Stimulated activated CD4-positive, alpha-beta T cell treated with anti-CD3 and anti-CD28 coated beads, Interleukin-1b, Interleukin-23, amount 100 ng/mL, for 48 hours (primary cell): Measurements from ENCODE around the gene PRPF6.
"Not testable (repeated sequence)": the region's sequence is repeated elsewhere in the genome, so short reads cannot be mapped to it uniquely, and the experiment has no call there.

ENCODE experiments used
- DNase-seq: peaks from one replicate; pipeline ENCODE4 v3.0.0-alpha.2; 2020

The PRPF6 gene

DNA sequence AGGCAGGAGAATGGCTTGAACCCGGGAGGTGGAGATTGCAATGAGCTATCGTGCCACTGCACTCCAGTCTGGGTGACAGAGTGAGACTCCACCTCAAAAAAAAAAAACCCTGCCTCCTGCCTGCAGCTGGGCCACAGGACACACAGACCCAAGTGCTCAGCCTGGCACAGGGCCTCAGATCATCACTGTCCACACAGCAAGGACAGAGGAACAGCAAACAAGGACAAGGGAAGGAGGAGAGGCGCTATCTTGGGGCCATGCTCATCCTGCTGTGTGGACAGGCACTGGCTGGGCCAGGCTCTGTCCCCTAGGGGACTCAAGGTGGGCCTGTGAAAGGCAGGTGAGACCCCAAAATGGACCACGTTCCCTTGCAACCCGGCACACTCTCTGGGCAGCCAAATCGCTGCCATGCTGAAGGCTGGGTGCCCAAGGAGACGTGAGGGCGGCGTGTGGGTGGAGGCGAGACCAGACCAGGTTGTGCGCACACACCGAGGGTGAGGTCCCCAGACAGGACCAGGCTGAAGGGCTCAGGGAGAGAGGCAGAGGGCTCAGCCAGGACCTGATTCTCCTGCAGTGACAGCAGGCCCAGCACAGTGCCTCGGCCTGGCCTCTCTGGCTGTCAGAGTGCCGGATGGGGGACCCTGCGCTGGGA, 33.8 kb upstream of the PRPF6 start:
- no peak for DNase-seq

DNA sequence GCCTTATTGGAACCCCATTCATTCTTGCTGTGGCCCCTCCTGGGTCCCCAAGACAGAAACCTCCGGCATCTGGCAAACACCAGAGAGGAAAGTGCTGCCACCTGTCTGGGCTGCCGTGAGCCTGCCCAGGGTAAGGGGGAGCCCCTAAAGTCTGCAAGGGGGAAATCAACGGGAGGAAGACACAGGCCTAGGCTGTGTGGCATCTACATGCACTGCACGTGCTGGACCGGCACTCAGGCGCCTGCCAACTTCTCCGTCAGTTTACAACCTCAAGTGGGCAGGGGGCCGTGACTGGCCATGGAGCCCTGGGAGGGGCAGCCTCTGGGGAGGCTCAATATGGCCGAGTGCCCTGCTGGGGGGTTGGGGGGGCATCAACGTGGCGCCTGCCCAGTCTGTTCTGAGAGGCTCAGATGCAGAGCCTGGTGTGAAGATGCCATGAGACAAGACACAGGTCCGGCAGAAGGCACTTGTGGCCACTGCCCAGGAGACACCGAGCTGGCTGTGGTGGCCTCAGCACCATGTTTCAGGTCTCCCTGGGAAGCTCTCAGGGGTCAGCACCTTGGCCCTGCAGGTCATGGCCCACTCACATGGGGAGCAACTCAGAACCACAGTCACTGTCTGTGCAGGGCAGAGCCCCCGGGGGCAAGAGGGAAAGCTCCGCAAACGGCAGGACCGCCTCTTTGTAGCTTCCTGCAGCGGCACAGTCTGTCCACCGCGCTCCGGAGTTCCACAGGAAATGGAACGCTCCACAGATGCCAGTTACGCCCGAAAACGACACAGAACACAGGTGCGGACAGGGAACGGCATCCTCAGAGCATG, 33.1 kb upstream of the PRPF6 start:
- no peak for DNase-seq

DNA sequence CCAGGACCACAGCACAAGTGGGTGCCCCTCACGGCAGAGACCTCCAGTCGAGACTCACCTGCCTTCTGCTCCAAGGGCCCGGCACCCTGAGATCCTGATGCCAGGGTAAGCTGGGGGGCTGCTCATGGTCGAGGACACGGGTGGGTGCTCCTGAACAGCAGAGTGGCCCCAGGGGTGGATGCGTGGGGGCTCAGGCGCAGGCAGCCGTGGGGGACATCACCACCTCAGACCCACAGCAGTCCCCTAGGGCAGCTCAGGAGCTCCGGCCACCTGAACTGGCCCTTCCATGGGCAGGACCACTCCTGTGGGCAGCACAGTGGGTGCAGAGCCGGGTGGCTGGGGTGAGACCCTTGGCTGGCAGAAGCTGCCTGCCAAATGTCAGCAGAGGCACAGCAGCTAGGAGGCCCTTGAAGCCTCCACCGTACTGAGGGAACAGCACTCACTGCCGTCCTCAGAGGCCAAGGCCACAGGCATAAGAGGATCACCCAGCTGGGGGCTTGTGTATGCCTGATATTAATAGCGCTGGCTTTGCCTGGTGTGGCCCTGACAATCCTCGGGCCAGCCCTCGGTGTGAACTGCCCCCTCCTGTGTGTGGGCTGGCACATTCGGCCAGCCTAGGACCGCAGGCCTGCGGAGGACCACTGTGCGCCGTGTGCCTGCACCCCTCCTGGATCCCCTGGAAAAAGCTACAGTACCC, 30.1 kb upstream of the PRPF6 start:
- DNase-seq = no peak

DNA sequence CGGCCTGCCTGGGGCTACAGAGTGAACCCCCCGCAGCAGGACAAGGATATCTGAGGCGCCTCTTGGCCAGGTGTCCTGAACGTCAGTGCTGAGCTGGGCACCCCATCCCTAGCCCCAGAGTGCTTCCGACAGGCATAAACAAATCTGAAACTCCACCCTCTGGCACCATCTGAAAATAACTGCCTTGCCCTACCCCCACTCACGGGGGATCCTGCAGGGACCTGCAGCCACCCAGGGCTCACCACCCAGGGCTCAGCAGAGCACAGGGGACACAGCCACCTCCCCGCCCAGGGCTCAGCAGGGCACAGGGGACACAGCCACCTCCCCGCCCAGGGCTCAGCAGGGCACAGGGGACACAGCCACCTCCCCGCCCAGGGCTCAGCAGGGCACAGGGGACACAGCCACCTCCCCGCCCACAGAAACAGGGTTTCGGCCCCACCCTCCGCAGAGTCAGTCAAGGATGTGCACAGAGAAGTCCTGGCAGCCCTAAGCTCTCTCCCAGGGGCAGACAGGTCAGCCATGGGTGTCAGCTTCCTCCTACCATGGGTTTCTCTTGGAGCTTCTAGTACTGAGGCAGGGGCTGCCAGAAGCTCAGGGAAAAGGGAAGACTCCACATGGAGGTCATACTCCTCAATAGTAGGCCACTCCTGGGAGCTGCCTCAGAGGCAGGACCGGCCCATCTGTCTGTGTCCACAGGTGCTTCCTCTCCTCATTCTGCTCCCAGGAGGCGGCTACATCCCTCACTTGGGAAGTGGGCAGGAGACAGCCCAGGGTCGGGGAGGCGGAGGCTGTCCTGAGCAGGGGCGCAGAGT, 29.3 kb upstream of the PRPF6 start:
- no peak for DNase-seq

DNA sequence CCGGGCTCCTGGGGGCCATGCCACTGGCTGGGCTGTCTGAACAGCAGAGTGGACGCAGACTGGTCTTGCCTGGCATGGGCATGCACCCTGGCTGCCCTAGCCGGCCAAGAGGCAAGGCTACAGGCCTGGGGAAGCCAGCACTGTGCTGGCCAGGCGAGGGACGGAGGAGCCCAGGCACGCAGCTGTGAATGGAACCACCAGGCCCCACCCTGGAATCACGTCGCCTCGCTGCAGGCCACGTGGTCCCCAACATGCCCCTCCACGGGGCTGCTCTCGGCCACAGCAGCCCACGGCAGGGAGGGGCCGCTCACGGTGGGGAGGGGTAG, 28.8 kb upstream of the PRPF6 start:
- no peak for DNase-seq

DNA sequence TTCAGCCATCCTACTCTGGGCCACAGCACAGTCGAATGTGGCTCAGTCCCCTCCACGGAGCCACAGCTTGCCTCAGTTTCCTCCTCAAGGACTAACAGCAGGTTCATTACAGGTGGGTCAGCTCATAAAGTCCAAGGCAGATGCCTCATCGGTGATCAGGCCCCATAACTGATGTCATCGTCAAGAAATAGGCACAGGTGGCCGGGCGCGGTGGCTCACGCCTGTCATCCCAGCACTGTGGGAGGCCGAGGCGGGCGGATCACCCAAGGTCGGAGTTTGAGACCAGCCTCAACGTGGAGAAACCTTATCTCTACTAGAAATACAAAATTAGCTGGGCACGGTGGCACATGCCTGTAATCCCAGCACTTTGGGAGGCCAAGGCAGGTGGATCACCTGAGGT, 28.2 kb upstream of the PRPF6 start:
- no peak for DNase-seq

DNA sequence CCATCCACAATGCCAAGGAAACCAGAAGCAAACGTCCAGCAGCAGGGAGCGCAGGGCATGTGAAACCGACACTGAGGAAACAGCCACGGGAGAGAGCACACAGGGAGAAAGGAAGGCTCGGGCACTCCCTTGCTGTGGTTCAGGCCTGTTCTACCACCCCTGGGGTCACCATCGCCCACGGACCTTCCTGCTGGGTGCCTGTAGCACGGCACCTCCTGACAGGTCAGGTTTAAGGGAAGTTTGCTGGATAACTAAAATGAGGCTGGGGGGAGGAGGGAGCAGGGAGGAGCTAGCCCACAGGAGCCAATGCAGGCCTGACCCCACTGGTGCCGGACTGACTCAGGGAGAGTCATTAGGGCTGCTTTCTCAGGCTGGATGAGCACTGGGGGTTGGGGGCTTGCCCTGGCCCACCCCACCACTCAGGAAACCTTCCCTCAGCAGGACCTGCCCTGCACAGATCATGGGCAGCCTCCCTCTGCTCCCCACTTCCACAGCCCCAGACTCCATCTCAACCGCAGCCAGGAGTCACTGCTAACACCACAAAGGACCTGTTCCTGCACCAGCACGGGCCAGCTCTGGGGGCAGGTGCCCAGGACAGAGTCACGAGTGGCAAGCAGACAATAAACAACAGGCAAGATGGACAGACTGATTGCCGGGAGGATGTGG, 27.0 kb upstream of the PRPF6 start:
- DNase-seq = no peak

DNA sequence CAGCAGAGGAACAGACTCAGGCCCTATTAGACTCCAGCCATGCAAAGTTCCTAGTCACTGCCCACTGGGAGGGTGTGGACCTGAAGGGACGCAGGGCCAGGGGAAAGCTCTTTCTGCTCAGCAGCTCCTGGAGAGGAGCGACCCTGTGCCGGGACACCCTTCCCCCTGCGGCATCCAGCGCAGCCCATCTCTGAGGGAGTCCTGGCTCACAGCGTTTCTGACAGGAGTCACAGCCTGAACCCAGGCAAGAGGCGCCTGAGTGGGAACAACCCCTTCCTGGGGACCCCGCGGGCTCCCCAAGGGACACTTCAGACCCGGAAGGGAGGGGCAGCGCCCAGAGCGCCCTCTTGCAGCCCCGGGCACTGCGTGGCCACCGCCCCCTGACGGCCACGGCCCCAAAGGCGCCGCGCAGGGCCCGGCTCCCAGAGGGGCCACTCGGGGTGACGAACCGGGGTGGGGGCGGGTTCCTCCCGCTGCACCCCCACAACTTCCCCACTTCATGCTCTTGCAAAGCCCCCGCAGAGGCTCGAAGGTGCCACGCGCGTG, 25.6 kb upstream of the PRPF6 start:
- DNase-seq = no peak

DNA sequence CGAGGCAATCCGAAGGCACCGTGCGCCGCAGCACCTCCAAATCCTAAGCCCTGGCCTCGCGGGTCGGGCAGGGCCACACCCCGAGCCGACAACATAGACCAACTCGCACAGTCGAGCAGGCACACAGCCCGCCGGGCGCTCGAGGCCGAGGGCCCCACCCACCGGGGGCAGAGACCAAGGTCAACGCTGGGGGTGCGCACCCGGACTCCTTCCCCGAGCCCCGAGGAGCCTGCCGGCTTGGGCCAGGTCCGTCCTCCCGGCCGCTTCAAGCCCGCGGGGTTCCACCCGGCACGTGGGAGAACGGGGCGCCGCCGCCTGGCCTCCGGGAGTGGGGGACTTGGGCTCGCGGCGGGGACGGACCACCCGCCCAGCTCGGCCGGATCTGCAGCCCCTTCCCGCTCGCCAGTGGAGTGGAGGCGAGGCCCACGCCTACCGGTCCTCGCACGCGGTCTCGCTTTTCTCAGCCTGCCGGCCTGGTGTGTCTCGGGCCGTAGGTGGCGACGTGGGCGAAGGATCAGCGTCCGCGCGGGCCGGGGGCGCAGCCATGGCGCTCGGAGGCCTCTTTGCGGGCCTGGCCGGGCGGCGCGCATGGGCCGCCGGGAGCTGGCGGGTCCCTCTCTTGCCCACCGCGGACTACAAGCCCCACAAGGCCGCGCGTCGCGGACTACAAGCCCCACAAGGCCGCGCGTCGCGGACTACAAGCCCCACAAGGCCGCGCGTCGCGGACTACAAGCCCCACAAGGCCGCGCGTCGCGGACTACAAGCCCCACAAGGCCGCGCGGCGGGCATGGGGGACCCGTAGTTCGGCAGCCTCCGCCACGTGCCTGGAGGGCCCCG, 24.9 kb upstream of the PRPF6 start, which contains the start of gene UCKL1:
TSS of gene UCKL1 (minus strand) at position 590 of the 837 bp plus-strand sequence. CDS start at position 546, 44 bp downstream.
- DNase-seq = peak; percentile 91

DNA sequence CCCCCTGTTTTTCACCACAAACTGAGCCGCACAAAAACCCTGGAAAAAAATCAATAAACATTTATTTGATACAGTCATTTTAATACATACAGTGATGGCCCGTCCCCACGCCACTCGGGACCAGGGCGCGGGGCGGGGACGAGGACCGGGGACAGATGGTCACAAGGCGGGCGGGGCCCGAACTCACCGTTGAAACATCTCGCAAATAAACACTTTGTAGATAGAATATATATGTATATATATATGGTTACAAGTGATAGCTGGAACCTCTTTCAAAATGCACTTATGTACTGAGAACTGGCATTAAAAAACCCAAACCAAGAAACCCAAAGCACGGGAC, 24.3 kb upstream of the PRPF6 start:
- no peak for DNase-seq

DNA sequence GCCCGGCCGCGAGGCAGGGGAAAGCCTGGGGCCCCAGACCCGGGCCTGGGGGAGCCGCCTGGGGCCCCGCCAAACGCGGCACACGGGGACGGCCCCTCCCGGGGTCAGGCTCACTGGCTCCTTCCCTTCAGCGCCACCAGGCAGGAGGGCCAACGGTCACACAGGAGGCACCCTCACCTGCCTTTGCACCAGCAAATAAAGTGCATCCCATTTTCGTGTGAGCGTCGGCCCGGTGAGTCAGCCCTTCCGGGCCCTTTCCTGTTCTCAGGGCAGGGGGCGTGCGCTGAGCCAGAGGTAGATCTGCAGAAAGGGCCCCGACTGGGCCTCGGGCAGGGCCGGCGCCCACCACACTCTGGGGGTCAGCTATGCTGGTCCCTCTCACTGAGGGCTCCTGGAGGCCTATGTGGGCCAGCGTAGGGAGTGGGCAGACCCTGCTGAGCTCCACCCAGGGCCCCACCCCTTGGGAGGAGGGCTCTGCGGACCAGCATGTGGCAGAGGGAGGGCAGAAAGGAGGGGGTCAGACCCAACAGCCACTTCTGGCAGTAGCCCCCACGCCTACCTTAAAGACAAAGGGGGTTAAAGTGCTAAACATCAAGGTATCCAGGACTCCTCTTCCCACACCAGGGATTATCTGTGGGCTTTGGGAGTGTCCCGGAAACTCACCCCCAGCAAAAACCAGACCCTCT, 23.8 kb upstream of the PRPF6 start:
- peak; percentile 76 for DNase-seq

DNA sequence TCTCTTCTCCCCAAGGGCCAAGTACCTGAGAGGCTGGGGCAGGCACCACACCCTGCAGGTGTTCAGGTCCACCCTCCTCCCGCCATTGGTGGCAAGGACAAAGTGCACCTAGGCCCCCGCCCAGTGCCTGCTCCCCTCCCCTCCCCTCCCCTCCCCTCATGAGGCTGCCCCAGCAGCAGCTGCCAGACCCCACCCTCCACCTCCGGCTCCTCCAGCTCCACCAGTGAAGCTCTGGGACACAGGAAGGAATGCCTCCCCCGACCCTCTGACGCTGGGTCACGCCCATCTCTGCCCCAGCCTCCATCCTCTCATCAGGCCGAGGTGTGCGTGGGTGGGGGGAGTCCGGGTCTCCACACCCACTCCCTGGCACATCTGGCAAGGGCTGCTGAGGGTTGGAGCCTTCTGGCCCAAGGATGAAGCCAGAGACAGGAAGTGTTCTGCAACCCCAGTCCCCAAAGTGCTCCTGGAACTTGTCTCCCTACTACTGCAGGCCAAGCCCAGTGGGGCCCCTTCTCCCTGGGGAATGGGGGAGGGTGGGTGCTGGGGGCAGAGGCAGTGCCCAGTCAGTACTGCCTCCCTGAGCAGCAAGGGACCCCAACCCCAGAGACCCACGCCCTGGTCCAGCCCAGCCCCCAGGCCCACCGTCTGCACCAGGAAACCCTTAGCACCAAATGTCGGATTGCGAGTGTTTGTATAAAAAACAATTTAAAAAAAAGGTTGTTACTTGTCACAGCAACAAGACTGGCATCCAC, 23.1 kb upstream of the PRPF6 start:
- peak; percentile 46 for DNase-seq

DNA sequence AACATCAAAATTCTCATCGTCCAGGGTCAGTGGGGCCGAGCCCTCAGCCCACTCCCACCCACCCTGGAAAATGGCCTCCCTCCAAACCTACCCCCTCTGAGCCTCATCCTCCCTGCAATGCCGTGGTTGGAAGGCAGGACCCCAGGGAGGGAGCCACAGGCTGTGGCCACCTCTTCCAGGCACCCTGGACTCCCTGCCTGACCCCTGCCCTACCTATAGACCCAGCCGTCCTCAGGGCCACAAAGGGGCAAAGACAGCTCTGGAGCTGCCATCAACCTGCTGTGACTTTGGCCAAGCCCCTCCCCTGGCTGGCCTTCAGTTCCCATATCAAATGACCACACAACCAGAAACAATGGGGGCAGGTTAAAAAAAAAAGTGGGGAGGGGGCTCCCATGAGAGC, 22.5 kb upstream of the PRPF6 start:
- no peak for DNase-seq

DNA sequence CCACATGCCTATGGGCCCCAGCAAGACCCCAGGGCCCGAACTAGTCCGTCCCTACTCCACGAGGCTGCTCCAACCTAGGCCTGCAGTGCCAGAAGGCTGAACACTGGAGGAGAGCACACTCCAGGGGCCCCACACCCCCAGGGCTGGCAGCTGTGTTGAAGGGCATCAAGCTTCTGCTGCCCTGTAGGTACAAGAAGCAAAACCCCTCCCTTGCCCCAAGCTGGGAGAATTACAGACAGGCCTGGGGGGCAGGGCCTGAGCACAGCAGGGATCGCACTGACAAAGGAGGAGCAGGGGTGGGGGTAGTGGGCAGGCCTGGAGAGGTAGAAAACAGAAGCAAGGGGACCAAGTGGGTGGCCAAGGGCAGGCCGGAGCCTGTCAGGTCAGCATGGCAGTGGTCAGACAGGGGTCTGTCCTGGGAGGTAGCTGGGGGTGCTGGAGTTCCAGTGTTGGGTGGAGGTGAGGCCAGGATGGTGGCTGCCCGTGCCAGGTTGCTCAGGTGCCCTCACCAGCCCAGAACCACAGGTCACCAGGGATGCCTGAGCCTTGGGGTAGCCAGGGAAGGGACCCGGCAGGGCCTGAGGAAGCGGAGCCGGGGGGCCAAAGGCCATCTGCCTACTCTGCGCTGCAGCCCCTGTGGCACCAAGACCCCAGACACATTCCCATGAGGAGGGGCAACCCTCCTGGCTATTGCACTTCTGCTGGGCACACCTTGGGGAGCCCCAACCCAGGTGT, 21.8 kb upstream of the PRPF6 start:
- no peak for DNase-seq

DNA sequence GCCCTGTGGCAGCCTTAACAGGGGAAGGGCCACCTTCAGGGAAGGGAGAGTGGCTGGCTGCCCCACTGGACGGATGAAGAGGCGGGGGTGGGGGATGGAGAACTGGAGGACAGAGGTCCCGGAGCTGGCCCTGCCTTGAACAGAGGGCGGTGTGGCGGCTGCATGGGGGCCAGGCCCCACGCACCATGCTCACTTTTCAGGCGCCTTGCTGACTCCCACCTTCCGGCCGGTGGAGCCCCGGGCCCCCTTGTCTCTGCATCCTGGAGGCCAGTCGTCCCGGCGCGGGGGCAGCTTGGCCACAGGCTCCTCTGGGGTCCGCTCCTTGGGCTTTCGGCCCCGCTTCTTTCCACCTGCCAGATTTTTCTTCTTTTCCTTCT, 21.2 kb upstream of the PRPF6 start:
- DNase-seq = no peak

DNA sequence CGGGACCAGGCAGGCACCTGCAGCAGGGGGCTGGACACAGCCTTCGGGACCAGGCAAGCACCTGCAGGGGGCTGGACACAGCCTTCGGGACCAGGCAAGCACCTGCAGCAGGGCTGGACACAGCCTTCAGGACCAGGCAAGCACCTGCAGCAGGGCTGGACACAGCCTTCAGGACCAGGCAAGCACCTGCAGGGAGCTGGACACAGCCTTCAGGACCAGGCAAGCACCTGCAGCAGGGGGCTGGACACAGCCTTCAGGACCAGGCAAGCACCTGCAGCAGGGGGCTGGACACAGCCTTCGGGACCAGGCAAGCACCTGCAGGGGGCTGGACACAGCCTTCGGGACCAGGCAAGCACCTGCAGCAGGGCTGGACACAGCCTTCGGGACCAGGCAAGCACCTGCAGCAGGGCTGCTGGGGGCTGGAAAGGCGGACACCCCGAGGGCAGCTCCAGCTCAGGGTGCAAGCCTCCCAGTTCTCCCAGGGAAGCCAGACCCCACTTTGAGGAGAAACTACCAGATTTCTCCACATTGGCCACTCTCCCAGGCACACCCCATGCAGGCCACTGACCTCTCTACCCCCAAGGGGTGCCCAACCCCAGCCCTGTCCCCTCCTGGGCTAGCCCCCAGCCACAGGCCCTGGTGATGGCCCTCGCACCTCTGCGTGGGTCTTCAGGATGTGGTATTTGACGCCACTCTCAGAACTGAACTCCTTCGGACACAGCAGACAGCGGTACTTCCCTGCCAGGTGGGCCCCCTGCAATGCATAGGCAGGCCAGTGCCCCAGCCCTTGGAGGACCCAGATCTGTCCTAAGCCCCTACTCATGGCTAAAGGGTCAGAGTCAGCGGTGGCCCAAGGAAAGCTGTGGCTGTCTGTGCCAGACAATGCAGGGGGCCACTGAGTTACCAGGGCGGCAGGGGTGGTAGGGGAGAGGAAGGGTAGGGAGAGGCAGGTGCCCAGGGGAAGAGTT, 20.0 kb upstream of the PRPF6 start:
- not testable (repeated sequence) for DNase-seq

DNA sequence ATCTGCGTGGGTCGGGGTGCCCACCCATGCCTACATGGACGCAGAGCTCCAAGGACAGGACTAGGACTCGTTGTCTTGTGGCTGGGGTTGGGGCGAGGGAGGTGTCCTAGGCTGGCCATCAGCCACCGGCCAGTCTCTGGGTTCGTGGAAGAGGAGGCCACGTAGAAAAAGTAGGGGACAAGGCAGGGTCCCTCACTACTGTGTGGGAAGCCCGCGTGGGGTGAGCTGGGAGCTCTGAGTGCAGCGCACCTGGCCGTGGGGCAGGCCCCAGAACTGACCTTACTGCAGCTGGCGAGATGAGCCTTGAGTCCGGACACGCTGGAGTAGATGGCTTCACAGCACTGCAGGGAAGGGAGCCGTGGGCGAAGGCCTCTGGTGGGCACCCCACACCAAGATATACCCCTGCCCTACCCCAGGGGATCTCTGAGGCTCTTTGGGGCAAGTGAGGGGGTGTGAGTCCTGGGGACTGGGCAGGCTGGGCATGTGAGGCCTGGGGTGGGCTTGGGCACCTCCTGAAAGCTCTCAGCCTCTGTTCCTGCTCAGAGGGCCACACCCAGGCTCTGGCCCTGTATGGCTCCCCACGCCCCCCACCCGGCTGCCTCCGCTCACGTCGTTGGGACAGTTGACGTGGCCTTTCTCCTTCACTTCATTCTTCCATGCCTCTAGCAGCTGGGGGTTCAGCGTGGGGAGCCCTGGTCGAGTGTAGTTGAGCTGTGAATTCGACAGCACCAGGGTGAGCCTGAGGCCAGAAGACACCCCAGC, 19.1 kb upstream of the PRPF6 start:
- no peak for DNase-seq
